Raji (cell line): ENCODE results near the gene NUMB.

ENCODE experiments used
- POLR2A ChIP-seq: IDR thresholded peaks from 2 replicates; pipeline ENCODE4 v1.6.1; 2011; ENCODE audit warnings: low read depth, low read length, control low read depth; ENCODE audit not compliant: insufficient read depth

Gene NUMB

DNA sequence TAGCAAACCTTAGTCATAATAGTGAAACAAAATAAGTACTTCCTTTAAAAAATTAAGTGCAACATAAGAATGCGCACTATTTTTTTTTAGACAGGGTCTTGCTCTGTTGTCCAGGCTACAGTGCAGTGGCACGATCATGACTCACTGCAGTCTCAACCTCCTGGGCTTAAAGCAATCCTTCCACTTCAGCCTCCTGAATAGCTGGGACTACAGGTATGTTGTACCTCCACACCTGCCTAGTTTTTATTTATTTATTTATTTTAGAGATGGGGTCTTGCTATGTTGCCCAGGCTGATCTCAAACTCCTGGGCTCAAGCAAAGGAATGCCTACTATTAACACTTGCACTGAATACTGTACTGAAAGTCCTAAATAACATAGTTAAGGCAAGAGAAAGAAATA lies 93.8 kb downstream of the NUMB start:
- no peak for TF ChIP-seq POLR2A

DNA sequence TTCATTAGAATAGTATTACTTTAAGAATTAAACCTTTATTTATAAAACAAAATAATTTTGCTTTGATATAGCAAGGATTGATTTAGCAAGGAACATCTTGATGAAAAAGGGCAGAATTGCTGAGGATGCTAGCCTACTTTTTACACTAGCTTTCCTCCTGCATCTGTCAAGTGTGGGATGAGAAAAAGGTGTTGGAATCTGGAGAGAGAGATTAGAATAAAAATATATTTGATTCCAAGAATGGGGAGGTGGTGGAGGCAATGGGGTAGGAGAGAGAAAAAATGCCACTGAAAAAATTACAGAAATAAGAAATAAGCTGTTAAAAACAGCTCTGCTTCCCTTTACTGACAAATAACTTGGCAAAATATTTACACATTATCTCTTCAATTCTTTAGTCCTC lies 98.9 kb downstream of the NUMB start:
- no peak for TF ChIP-seq POLR2A

DNA sequence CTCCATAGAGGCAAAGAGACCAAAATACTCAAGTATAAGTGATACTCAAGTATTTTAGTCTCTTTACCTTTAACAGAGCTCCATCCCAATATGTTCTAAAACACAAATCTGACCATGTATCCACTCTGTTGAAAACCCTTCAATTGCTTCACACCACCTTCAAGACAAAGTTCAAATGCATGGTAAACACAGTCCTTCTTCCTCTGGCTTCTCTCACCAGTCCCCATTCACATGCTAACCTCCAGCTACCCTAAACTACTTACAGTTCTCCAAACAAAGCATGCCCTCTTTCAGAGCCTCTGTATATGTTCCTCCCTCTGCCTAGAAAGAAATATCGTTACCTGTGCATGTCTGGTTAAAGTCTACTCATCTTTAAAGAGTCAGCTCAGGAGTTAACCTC lies 100.2 kb downstream of the NUMB start:
- TF ChIP-seq POLR2A: no peak

- TF ChIP-seq POLR2A: no peak
Measured at GRCh38 chr14:73344319-73344718, 114.0 kb downstream of the NUMB start.

DNA sequence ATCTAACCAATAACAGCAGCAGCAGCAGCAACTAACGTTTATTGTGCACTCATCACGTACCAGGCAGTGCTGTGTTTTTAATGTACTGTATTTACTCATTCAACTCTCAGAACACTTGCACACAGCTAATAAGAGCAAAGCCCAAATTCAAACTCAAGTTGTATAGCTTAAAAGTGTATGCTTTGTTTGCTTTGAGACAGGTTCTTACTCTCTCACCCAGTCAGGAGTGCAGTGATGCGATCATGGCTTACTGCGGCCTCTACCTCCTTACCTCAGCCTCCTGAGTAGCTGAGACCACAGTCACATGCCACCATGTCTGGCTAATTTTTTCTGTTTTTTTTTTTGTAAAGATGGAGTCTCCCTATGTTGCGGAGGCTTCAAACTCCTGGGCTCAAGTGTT lies 115.7 kb downstream of the NUMB start:
- no peak for TF ChIP-seq POLR2A

GRCh38 chr14:73339846-73340595 lies 118.3 kb downstream of the NUMB start:
- no peak for TF ChIP-seq POLR2A

- no peak for TF ChIP-seq POLR2A
Measured at GRCh38 chr14:73339206-73339605, 119.1 kb downstream of the NUMB start.

- no peak for TF ChIP-seq POLR2A
Measured at GRCh38 chr14:73338551-73338950, 119.8 kb downstream of the NUMB start.

- TF ChIP-seq POLR2A: no peak
Measured at GRCh38 chr14:73333031-73333430, 125.3 kb downstream of the NUMB start.

GRCh38 chr14:73325630-73326299 lies 132.6 kb downstream of the NUMB start:
- no peak for TF ChIP-seq POLR2A

GRCh38 chr14:73325063-73325462 lies 133.3 kb downstream of the NUMB start:
- TF ChIP-seq POLR2A: no peak

DNA sequence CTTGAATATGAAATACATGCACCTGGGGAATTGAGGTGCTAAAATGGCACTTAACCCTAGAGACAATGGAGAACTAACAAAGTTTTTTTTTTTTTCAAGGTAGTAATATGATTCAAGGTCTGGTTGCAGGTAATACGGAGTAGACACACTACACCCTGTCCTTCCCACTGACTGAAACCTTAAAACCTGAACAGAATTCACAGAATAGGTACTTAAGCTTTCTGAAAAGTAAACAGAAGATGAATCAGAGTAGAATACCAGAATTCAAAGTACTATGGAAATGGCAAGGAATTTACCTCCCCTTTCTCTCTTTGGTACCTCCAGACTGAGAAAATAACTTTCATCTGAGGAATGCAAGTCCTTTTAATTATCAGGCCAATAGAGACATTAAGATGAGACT lies 133.8 kb downstream of the NUMB start:
- no peak for TF ChIP-seq POLR2A

- TF ChIP-seq POLR2A: no peak
Measured at GRCh38 chr14:73323896-73324399, 134.4 kb downstream of the NUMB start.

DNA sequence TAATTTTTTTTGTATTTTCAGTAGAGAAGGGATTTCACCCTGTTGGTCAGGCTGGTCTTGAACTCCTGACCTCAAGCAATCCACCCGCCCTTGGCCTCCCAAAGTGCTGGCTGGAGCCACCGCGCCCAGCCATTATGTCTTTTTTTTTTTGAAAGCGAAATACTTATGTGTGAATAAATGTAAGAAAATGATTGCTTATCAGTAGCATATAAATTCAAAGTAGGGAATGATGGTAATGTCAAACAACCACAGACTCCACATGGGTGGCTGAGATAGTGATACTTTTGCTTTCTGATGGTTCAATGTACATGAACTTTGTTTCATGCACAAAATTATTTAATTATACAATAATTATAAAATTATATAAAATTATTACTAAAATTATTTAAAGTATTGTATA lies 145.2 kb downstream of the NUMB start:
- TF ChIP-seq POLR2A: no peak

DNA sequence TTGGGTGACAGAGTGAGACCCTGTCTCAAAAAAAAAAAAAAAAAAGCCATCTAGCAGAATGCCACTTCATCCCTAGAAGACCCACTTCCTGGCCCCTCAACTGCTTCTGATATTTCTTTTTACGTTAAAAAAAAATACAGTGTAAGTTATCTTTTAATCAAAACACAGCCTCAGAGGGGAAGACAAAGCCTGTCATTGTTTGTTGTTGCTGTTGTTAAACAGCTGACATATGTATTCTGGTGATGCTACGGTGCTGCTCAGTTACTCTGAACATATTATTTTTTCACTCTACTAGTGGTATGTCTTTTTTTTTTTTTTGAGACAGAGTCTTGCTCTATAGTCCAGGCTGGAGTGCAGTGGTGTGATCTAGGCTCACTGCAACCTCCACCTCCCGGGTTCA lies 145.7 kb downstream of the NUMB start:
- TF ChIP-seq POLR2A: no peak

DNA sequence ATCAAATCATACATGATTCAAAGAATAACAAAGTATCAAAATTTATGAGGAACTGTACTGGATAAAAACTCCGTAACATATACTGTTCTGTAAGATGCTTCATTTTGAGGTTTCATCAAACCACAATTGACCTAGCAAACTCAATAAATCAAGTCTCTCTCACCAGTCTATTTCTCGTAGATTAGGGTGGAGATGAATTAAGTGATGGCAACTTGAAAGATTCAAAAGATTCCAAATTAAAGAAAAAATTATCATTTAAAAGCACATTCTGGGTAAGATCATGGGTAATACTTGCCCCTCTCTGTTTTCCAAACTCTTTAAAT lies 146.7 kb downstream of the NUMB start:
- no peak for TF ChIP-seq POLR2A

DNA sequence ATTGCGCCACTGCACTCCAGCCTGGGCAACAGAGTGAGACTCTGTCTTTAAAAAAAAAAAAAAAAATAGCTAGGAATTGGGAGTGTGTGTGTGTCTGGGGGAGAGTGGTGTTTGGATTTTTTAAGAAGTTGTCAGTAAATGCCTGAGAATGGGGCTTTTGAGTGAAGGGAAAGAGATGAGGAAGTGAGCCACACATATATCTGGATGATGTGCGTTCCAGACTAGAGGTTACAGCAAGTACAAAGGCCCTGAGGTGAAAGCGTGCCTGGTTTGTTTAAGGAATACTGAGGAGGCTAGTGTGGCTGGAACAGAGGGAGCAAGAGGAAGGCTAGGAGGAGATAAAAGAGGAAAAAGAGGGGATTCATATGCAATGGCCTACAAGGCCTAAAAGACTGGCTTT lies 151.1 kb downstream of the NUMB start:
- TF ChIP-seq POLR2A: no peak
